Sigmoid colon (tissue), 4 donors: Measurements from ENCODE around the gene DONSON.

ENCODE experiments used
- EP300 ChIP-seq, 4 donors: sonication (generic); formaldehyde crosslinking; IDR thresholded peaks; one replicate each; pipeline ENCODE4 v1.6.1; 2017; ENCODE audit warnings: antibody characterized with exemption in 4 of 4
- POLR2A ChIP-seq, 2 donors: fragments of 450-650 bp; IDR thresholded peaks; one replicate each; pipeline ENCODE4 v1.6.1; 2016; ENCODE audit warnings: antibody characterized with exemption in 2 of 2, mild to moderate bottlenecking in 2 of 2, moderate library complexity in 2 of 2
- POLR2AphosphoS5 ChIP-seq, 4 donors: sonication (generic); formaldehyde crosslinking; IDR thresholded peaks; one replicate each; pipeline ENCODE4 v1.6.1; 2017; ENCODE audit warnings: antibody characterized with exemption in 4 of 4
- TF ChIP-seq, protein P1 (sequence below), 4 experiments: fragments of 450-650 bp in 3 of 4; fragments of 200-600 bp in 1 of 4; IDR thresholded peaks; one replicate each; pipeline ENCODE4 v1.5.1; 2016 to 2019; ENCODE audit warnings: antibody characterized with exemption in 4 of 4, mild to moderate bottlenecking in 3 of 4, moderate library complexity in 2 of 4

DNA sequence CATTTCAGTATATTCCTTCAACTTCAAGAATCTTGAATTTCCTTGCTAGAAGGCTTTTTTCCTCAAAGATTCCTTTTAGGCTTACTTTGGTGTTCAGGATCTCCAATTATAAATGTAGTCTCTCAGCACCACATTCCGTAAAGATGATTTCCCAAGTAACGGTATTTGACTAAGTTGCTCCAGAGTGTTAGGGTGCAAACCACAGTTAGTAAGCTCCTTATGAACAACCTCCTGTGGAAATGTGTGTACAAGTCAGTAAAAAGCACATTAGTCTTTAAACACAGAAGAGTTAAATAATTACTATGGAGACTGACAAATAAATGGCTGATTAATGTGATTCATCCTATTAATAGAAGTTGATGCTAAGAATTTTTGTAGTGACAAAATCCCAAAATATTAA lies 10.3 kb downstream of the DONSON start:
- TF ChIP-seq, protein P1, sequence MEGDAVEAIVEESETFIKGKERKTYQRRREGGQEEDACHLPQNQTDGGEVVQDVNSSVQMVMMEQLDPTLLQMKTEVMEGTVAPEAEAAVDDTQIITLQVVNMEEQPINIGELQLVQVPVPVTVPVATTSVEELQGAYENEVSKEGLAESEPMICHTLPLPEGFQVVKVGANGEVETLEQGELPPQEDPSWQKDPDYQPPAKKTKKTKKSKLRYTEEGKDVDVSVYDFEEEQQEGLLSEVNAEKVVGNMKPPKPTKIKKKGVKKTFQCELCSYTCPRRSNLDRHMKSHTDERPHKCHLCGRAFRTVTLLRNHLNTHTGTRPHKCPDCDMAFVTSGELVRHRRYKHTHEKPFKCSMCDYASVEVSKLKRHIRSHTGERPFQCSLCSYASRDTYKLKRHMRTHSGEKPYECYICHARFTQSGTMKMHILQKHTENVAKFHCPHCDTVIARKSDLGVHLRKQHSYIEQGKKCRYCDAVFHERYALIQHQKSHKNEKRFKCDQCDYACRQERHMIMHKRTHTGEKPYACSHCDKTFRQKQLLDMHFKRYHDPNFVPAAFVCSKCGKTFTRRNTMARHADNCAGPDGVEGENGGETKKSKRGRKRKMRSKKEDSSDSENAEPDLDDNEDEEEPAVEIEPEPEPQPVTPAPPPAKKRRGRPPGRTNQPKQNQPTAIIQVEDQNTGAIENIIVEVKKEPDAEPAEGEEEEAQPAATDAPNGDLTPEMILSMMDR (IDR thresholded peaks at IDR 0.05) = no peak
- TF ChIP-seq EP300 (IDR thresholded peaks at IDR 0.05) (no peak), POLR2A (IDR thresholded peaks at IDR 0.05) (no peak), POLR2AphosphoS5 (IDR thresholded peaks at IDR 0.05) (no peak)
